Neuronal stem cell (in vitro differentiated cells): ENCODE data around the gene NUP210L.

ENCODE experiments used
- DNase-seq: peaks from one replicate; pipeline ENCODE4 v3.0.0-alpha.2; 2013; ENCODE audit warnings: low spot score
- H2AFZ ChIP-seq: one replicate; pipeline ENCODE4 v1.6.1; 2013; ENCODE audit warnings: mild to moderate bottlenecking, low read length, inconsistent platforms
- H2AK5ac ChIP-seq: 2 replicates; pipeline ENCODE4 v1.6.1; 2013; ENCODE audit warnings: low read depth, mild to moderate bottlenecking, inconsistent platforms, low read length, moderate library complexity, mixed read lengths
- H2BK120ac ChIP-seq: 2 replicates; pipeline ENCODE4 v1.6.1; 2013; ENCODE audit warnings: low read depth, mild to moderate bottlenecking, inconsistent platforms, low read length, moderate library complexity, mixed read lengths
- H2BK12ac ChIP-seq: one replicate; pipeline ENCODE4 v1.6.1; 2013; ENCODE audit warnings: low read length, inconsistent platforms
- H2BK15ac ChIP-seq: 2 replicates; pipeline ENCODE4 v1.6.1; 2013; ENCODE audit warnings: mild to moderate bottlenecking, low read length, inconsistent platforms, mixed read lengths
- H2BK5ac ChIP-seq: one replicate; pipeline ENCODE4 v1.6.1; 2013; ENCODE audit warnings: inconsistent platforms, mild to moderate bottlenecking, low read length, moderate library complexity
- H3K14ac ChIP-seq: one replicate; pipeline ENCODE4 v1.6.1; 2013; ENCODE audit warnings: low read length, inconsistent platforms
- H3K18ac ChIP-seq: 2 replicates; pipeline ENCODE4 v1.6.1; 2013; ENCODE audit warnings: low read length, inconsistent platforms
- H3K23ac ChIP-seq: 2 replicates; pipeline ENCODE4 v1.6.1; 2013; ENCODE audit warnings: low read depth, mild to moderate bottlenecking, mixed read lengths, low read length, inconsistent platforms; ENCODE audit not compliant: poor library complexity
- H3K27ac ChIP-seq: replicated peaks from 3 replicates; pipeline ENCODE4 v1.5.1; 2013; ENCODE audit warnings: low read length, inconsistent platforms
- H3K27me3 ChIP-seq, 3 experiments: 2 replicates each; pipeline ENCODE4 v1.6.1; 2013; ENCODE audit warnings: low read length in 3 of 3, mild to moderate bottlenecking in 2 of 3, inconsistent platforms in 1 of 3, low read depth in 1 of 3, mixed read lengths in 1 of 3, moderate library complexity in 1 of 3; ENCODE audit not compliant: control insufficient read depth in 3 of 3, insufficient read depth in 3 of 3
- H3K36me3 ChIP-seq, 2 donors: replicated peaks in 1 of 2; 2 replicates each; pipeline ENCODE4 v1.6.1; 2013; ENCODE audit warnings: low read length in 2 of 2; ENCODE audit not compliant: control insufficient read depth in 2 of 2, insufficient read depth in 2 of 2
- H3K4ac ChIP-seq: 2 replicates; pipeline ENCODE4 v1.6.1; 2013; ENCODE audit warnings: inconsistent platforms, mild to moderate bottlenecking, low read length, moderate library complexity
- H3K4me1 ChIP-seq, 2 donors: 1 replicate in 1 of 2; 2 replicates in 1 of 2; pipeline ENCODE4 v1.6.1; 2013; ENCODE audit warnings: low read length in 2 of 2, low read depth in 1 of 2; ENCODE audit not compliant: control insufficient read depth in 2 of 2, insufficient read depth in 1 of 2
- H3K4me2 ChIP-seq: one replicate; pipeline ENCODE4 v1.6.1; 2013; ENCODE audit warnings: mild to moderate bottlenecking, low read length, inconsistent platforms; ENCODE audit not compliant: insufficient read depth, poor library complexity, severe bottlenecking
- H3K4me3 ChIP-seq, 2 donors: 2 replicates each; pipeline ENCODE4 v1.5.1; 2013; ENCODE audit warnings: low read length in 2 of 2, mild to moderate bottlenecking in 2 of 2, inconsistent platforms in 1 of 2, moderate library complexity in 1 of 2
- H3K79me1 ChIP-seq: one replicate; pipeline ENCODE4 v1.6.1; 2013; ENCODE audit warnings: low read depth, mild to moderate bottlenecking, inconsistent platforms, low read length, moderate library complexity
- H3K9ac ChIP-seq: one replicate; pipeline ENCODE4 v1.6.1; 2013; ENCODE audit warnings: mild to moderate bottlenecking, low read depth, low read length, inconsistent platforms; ENCODE audit not compliant: poor library complexity
- H3K9me3 ChIP-seq, 2 donors: replicated peaks in 1 of 2; 2 replicates each; pipeline versions ENCODE3 to v1.6.1; 2013; ENCODE audit warnings: low read length in 2 of 2, mild to moderate bottlenecking in 2 of 2, inconsistent platforms in 1 of 2, low read depth in 1 of 2, mixed read lengths in 1 of 2, moderate library complexity in 1 of 2; ENCODE audit not compliant: control insufficient read depth in 2 of 2, insufficient read depth in 1 of 2
- H4K8ac ChIP-seq: one replicate; pipeline ENCODE4 v1.6.1; 2013; ENCODE audit warnings: low read depth, mild to moderate bottlenecking, inconsistent platforms, low read length, moderate library complexity
- H4K91ac ChIP-seq: one replicate; pipeline ENCODE4 v1.6.1; 2013; ENCODE audit warnings: low read length, low read depth, mild to moderate bottlenecking, inconsistent platforms; ENCODE audit not compliant: poor library complexity
- WGBS, 2 donors: extraction: QIAGEN DNeasy Blood & Tissue Kit; methylation state at CpG; one replicate each; pipeline ENCODE4 v1.1.7; 2013; ENCODE audit warnings: missing lambda C conversion rate in 2 of 2, mixed read lengths in 1 of 2; ENCODE audit not compliant: insufficient read length in 2 of 2, insufficient replicate concordance in 1 of 2; ENCODE audit errors: extremely low coverage in 2 of 2; 5-methylcytosine and 5-hydroxymethylcytosine counted together

The NUP210L gene

DNA sequence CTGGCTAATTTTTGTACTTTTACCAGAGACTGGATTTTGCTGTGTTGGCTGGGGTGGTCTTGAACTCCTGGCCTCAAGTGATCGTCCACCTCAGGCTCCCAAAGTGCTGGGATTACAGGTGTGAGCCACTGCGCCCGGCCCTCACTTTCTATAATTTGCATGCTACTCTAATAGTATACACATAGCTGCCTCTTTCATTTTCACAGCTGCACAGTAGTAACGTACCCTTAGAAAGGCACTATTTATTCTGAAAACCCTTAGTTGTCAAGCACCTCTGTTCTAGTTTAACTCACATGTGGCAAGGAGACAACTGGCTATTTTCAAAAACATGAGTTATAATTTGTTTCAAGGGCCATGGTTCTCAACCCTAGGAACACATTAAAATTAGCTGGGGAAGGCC, 19.8 kb upstream of the NUP210L start:
- H3K18ac ChIP-seq = no peak overlapping the region
- no peak overlapping the region for H3K4me2 ChIP-seq
- peaks cover 28 to 85% of the 10 kb centered on the region in 2 donors for H3K36me3 ChIP-seq
- no peak for DNase-seq
- no peaks in the 10 kb centered on the region for H3K27me3 ChIP-seq
- H3K4me1 ChIP-seq = peaks cover 12 to 22% of the 10 kb centered on the region in 2 donors
- no peak overlapping the region for H2AK5ac ChIP-seq
- H2BK120ac ChIP-seq = no peak overlapping the region
- H2AFZ ChIP-seq = no peak overlapping the region
- no peak overlapping the region for H4K8ac ChIP-seq
- H2BK12ac ChIP-seq = no peak overlapping the region
- no peak overlapping the region for H3K14ac ChIP-seq
- no peak overlapping the region for H3K4ac ChIP-seq
- H3K4me3 ChIP-seq = no peak overlapping the region
- no peak overlapping the region for H3K27ac ChIP-seq
- H3K23ac ChIP-seq = no peak overlapping the region
- WGBS, 2 donors = no CpG with 5 or more reads among the region's 4 CpGs
- no peaks in the 10 kb centered on the region for H3K79me1 ChIP-seq
- H2BK5ac ChIP-seq = no peak overlapping the region
- H3K9me3 ChIP-seq = no peaks in the 10 kb centered on the region
- no peak overlapping the region for H4K91ac ChIP-seq
- no peak overlapping the region for H2BK15ac ChIP-seq
- no peak overlapping the region for H3K9ac ChIP-seq

DNA sequence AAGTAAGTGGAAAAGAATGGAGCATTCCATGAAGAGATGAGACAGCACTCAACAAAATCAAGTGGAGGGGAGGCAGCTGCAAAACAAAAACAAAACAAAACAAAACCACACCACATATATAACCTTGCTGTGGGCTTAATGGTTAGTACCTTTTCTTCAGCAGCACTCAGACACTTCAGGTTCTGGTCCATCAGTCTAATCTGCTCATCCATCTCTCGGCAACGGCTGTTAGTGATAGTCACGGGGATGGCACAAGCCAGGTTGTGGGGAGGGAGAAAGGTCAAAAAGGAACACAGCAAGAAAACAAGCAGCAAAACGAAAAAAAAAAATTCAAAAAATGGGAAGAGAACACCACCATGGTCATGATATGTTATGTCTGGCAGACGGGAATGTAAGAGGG, 17.0 kb upstream of the NUP210L start:
- H2AK5ac ChIP-seq = no peak overlapping the region
- no peak overlapping the region for H3K23ac ChIP-seq
- H2BK15ac ChIP-seq = no peak overlapping the region
- no peak overlapping the region for H3K14ac ChIP-seq
- H3K4me3 ChIP-seq = no peak overlapping the region
- no peak overlapping the region for H4K8ac ChIP-seq
- no peak overlapping the region for H2BK5ac ChIP-seq
- no peak overlapping the region for H3K18ac ChIP-seq
- no peak for DNase-seq
- H4K91ac ChIP-seq = no peak overlapping the region
- no peaks in the 10 kb centered on the region for H3K79me1 ChIP-seq
- H3K27ac ChIP-seq = no peak overlapping the region
- WGBS, 2 donors = no CpG with 5 or more reads among the region's 5 CpGs
- no peaks in the 10 kb centered on the region for H3K4me1 ChIP-seq
- no peak overlapping the region for H3K4me2 ChIP-seq
- H3K9ac ChIP-seq = no peak overlapping the region
- no peak overlapping the region for H3K4ac ChIP-seq
- H3K27me3 ChIP-seq = no peaks in the 10 kb centered on the region
- no peaks in the 10 kb centered on the region for H3K9me3 ChIP-seq
- H2BK120ac ChIP-seq = no peak overlapping the region
- H2AFZ ChIP-seq = no peak overlapping the region
- H3K36me3 ChIP-seq = peaks cover 38 to 96% of the 10 kb centered on the region in 2 donors
- H2BK12ac ChIP-seq = no peak overlapping the region

DNA sequence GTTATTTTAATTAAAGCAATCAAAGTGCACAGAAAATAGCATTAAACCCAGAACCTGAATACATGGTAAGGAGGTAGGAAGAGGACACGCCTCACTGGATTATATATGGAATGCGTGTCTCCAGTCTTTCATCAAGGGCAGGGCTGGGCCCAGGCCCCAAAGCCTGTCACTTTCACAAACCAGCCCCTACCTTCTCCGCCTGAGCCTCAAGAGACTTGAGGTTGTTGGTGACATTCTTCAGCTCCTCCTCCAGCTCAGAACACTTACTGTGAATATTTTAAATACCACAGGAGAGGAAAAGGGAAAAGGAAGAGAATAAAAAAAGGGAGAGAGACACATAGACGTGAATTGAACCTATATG, 16.3 kb upstream of the NUP210L start:
- no peak overlapping the region for H4K8ac ChIP-seq
- H3K27me3 ChIP-seq = no peaks in the 10 kb centered on the region
- H3K4me2 ChIP-seq = no peak overlapping the region
- no peak overlapping the region for H3K14ac ChIP-seq
- H2BK15ac ChIP-seq = no peak overlapping the region
- no peaks in the 10 kb centered on the region for H3K9me3 ChIP-seq
- H2AK5ac ChIP-seq = no peak overlapping the region
- no peak overlapping the region for H2BK5ac ChIP-seq
- H2BK12ac ChIP-seq = no peak overlapping the region
- no peak overlapping the region for H2AFZ ChIP-seq
- no peak overlapping the region for H3K23ac ChIP-seq
- peaks cover 40 to 96% of the 10 kb centered on the region in 2 donors for H3K36me3 ChIP-seq
- H3K18ac ChIP-seq = no peak overlapping the region
- no peak overlapping the region for H3K4ac ChIP-seq
- no CpG with 5 or more reads among the region's 4 CpGs for WGBS, 2 donors
- H3K79me1 ChIP-seq = no peaks in the 10 kb centered on the region
- no peak overlapping the region for H3K9ac ChIP-seq
- H3K4me1 ChIP-seq = no peaks in the 10 kb centered on the region
- DNase-seq = no peak
- H4K91ac ChIP-seq = no peak overlapping the region
- no peak overlapping the region for H2BK120ac ChIP-seq
- H3K4me3 ChIP-seq = no peak overlapping the region
- no peak overlapping the region for H3K27ac ChIP-seq

DNA sequence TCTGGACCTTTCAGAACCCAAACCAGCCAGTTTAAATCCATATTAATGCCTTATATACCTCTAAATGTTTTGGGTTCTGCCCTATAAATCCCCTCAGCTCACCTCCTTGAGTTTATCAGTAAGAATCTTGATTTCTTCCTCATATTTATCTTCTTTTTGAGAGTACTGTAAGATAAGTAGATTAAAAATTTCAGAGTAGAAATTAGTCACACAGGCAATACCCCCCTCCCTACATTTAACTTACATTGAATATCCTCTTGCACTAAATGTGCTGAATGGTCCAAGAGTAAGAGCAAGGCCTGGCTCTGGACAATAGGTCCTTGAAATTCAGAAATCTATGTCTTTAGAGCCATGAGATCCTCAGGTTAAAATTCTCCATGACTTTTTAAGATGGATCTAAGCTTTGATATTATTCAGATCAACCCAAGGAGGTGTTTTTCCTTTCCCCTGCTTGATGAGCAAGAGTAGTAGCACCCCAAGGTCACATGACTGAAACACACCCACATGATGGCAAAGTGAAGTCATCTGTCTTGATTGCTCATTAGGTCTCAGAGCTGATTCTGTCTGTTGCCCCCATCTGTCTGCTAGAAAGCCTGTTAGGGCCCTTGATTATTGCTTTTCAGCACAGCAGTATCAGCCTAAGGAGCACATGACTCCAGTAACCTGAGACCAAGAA, 15.8 kb upstream of the NUP210L start:
- H2BK15ac ChIP-seq = no peak overlapping the region
- no peak overlapping the region for H3K27ac ChIP-seq
- DNase-seq = no peak
- peaks cover 37 to 96% of the 10 kb centered on the region in 2 donors for H3K36me3 ChIP-seq
- no peak overlapping the region for H3K4me3 ChIP-seq
- no peak overlapping the region for H4K91ac ChIP-seq
- no peaks in the 10 kb centered on the region for H3K79me1 ChIP-seq
- H3K14ac ChIP-seq = no peak overlapping the region
- no peak overlapping the region for H2BK5ac ChIP-seq
- H3K4ac ChIP-seq = no peak overlapping the region
- no peak overlapping the region for H2AK5ac ChIP-seq
- no peak overlapping the region for H3K4me2 ChIP-seq
- H4K8ac ChIP-seq = no peak overlapping the region
- H3K27me3 ChIP-seq = no peaks in the 10 kb centered on the region
- no peak overlapping the region for H3K23ac ChIP-seq
- H3K9ac ChIP-seq = no peak overlapping the region
- no peak overlapping the region for H2BK12ac ChIP-seq
- H3K4me1 ChIP-seq = no peaks in the 10 kb centered on the region
- H3K9me3 ChIP-seq = no peaks in the 10 kb centered on the region
- H2AFZ ChIP-seq = no peak overlapping the region
- H2BK120ac ChIP-seq = no peak overlapping the region
- H3K18ac ChIP-seq = no peak overlapping the region
